T47D (cell line): ENCODE measurements around the gene ETFBKMT.

Experiments
- DNase-seq, 2 experiments: peaks; one replicate each; pipeline versions ENCODE4 v3.0.0 to v3.0.0-alpha.2; 2011 to 2012; ENCODE audit warnings: low read depth in 1 of 2, low spot score in 1 of 2
- JUND ChIP-seq: IDR thresholded peaks from 2 replicates; pipeline ENCODE4 v1.6.1; 2012; ENCODE audit warnings: low read depth
- in situ Hi-C: cut with HindIII; loops from 2 replicates; pipeline ENCODE4 v1.10.0; 2016; ENCODE audit warnings: low sequenced_read_pairs, low pct_unique_long_range_greater_than_20kb

The ETFBKMT gene, protein sequence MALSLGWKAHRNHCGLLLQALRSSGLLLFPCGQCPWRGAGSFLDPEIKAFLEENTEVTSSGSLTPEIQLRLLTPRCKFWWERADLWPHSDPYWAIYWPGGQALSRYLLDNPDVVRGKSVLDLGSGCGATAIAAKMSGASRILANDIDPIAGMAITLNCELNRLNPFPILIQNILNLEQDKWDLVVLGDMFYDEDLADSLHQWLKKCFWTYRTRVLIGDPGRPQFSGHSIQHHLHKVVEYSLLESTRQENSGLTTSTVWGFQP

DNA sequence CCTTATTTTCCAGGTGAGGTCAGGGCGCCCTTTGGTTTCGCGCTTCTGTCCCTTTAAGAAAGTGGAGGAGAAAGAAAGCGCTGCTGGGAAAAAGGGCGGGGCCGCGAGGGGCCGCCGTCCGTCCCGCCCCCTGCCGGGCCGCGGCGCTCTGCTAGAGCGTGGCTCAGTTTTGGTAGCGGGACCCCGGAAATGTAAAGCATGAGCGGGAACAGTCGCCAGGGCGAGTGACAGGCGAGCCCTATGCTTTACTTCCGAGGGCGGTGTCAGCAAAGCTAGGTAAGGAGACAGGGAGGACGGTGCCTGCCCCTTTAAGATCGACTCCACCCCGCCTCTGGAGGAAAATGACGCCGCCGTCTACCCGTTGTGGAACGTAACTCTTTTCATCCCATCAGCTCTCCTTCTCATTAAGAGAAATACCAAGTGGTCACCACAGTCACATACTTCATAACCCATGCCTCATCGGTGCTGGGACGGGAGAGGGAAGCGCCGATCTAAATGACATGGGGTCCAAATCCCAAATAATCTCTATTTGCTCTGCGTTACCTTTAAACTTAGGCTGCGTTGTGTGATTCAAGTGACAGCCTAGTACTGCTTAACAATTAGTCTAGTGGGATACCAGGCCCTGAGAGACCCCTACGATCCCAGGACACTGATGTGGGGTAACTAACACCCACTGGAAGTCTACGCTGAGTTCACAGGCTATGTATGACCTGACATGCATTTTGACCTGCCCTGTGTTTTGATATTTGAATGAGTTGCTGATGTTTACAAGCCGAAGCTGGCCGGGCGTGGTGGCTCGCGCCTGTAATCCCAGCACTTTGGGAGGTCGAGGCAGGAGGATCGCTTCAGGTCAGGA, at the start of gene ETFBKMT:
TSS of gene ETFBKMT (plus strand) at position 602 of the 856 bp plus-strand sequence. CDS start 2,266 bp downstream, outside the sequence.
- no peak for TF ChIP-seq JUND
- in situ Hi-C loops, result no loop called here
- peak; percentile 67 to 98 for DNase-seq

DNA sequence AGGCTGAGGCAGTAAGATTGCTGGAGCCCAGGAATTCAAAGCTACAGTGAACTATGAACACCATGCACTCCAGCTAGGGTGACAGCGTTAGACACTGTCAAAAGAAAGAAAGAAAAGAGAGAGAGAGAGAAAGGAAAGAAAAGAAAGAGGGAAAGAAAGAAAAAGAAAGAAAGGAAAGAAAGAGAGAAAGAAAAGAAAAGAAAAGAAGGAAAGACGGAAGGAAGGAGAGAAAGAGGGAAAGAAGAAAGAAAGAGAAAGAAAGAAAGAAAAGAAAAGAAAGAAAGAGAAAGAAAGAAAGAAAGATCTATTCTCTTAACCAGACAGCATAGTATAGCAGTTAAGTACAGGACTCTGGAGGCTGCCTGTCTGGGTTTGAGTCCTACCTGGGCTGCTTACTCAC, 46.7 kb upstream of the ETFBKMT start:
- in situ Hi-C loops, result no loop called here

DNA sequence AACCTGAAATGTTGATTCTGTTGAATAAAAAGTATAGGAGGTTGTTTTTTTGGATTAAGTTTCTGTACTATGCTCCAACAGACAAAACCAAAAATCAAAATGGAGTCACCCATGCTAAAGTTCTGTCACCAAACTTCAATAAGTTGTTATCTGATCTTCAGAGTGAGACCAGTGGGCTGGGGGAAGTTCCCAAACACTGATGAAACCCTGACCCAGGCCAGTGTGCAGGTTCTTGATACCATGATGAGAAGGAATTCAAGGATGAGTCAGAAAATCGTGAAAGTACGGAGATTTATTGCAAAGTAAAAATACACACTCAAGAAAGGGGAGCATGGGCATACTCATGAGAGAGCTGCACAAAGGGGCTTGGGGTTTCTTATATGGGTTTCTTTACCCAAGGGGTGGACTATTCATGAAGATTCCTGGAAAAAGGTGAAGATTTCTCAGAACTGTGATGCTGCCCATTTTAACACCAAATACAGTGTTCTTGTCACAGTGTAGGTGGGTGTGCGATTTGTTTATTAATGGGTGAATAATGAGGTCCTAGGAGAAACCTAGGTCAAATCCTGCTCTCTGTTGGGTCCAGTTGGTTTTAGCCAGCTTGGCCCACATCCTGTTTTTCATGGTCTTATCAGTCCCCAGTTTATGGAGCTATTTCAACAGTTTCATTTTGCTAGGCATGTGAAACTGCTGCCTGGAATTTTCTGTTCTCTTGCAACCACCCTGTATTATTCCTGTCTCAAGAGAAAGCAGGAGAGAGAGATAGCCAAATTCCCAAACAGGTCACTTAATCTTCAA, 41.1 kb upstream of the ETFBKMT start:
- no peak for DNase-seq
- TF ChIP-seq JUND, result no peak
- in situ Hi-C loops, result no loop called here

More for the DNA sequence above, 46.7 kb upstream of the ETFBKMT start:
- TF ChIP-seq JUND, result no peak
- DNase-seq, result no peak

DNA sequence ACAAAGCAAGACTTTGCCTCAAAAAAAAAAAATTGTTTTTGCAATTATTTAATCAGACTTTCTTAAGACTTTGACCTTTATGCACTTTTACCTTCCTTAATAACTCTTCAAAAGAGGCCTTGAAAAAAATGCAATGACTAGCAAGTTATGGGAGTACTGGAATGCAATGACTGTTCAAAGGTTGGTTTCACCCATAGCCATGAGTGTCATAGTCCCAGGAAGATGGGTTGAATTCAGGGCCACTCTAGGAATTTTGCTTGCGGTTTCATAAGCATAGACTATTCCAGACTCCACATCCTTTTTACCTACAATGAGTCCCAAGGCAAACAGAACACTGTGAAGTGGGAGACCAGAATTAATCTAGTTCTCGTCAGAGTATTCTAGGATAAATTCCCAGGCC, 39.2 kb upstream of the ETFBKMT start:
- DNase-seq, result no peak
- TF ChIP-seq JUND, result no peak
- in situ Hi-C loops, result no loop called here

DNA sequence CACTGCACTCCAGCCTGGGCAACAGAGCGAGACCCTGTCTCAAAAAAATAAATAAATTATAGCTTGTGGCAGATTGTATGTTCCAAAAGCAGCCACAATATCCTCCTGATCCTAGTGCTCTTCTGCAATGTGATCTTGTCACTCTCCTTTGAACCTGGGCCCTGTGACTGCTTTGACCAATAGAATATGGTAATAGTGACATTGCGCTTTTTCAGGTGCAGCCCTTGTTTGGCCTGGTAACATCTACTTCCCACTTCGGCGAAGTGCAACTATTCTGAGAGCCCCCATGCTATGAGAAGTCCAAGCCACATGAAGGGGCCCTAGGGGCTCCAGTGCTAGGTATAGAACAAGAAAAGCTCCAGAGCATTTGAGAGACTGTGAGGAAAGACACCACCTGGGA, 37.5 kb upstream of the ETFBKMT start:
- in situ Hi-C loops, result no loop called here
- TF ChIP-seq JUND, result no peak
- DNase-seq, result no peak

DNA sequence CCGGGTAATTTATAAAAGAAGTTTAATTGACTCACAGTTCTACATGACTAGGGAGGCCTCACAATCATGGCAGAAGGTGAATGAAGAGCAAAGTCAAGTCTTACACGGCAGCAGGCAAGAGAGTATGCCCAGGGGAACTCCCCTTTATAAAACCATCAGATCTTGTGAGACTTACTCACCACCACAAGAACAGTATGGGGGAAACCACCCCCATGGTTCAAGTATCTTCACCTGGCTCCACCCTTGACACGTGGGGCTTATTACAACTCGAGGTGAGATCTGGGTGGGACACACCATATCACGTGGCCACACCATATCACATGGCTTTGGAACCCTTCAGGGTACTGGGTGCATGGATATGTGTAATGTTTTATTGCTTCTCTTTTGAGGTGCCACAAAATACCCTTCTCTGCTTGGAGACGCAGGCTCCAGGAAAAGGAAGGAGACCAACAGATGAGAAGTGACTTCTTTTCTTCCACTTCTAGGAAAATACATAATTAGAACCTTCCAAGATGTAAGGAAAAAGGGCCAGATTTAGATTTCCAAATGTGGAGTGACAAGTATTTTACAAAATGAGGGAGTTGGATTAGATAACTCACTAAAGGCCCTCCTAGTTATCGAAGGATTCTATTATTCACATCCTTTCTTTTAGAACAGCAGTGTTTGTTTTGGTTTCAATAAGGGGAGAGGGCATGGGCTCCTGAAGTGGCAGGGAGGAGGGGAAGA, 33.1 kb upstream of the ETFBKMT start:
- no peak for DNase-seq
- in situ Hi-C loops, result no loop called here
- TF ChIP-seq JUND, result no peak

DNA sequence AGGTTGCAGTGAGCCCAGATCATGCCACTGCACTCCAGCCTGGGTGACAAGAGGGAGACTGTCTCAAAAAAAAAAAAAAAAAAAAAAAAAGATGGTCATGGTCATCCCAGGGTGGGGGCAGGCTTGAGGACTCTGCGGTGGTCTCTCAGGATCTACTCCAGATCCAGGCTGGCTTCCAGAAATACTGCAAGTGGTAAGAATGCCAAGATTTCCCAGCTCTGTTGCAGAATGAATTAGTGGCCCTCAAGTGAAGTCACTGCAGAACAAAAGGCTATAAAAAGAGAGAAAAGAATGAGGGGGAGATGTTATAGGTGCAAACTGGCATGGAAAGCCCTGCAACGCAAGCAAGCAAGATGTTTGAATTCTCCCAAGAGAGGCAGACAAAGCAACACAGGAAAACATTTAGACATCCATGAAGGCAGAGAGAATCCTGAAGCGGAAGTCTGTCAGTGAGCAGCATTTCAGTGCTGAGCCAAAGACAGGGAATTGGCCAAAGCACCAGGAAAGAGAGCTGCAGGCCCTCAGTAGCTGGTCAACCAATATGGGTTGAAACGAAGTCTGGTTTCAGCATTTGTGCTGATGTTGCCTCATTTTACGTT, 31.9 kb upstream of the ETFBKMT start:
- TF ChIP-seq JUND, result no peak

DNA sequence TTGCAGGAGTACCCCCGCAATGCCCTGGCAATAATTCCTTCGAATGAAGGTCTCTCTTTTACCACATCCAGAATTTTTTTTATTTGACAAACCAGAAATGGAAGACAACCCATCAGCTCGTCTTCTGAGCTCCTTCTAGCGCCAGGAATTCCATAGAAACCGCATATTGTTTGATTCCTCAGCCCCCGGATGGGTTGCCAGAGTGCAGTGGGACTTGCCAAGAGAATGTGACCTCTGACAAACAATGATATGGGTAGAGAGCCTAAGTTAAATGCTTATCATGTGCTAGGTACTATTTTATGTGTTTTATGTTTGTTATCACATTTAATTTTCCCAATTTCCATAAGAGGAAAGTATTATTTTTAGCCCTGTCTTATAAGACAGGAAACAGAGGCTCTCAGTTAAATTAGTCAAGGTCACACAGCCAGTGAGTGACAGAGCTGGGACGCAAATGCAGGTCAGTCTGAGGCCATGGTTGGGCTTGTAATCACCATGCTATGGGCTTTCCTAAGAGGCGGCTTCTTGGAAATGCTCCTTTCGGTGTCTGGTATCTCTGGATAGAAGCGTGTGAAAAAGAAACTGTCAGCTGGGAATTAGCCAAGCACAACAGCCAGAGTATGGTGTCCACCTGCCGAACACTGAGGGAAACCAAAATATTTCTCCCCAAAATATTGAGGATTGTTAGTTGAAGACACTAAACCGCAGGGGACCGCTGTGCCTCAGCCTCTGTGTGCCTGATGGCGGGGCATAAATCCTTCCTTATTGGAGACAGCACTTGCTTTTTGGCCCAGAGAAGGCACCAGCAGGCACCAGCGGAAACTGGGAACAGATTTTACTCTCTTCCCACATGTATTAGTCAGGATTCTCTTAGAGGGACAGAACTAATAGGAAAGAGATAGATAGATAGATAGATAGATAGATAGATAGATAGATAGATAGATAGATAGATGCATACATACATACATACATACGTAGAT, 29.4 kb upstream of the ETFBKMT start:
- no peak for TF ChIP-seq JUND
- in situ Hi-C loops, result no loop called here
- no peak for DNase-seq

More for the DNA sequence above, 31.9 kb upstream of the ETFBKMT start:
- in situ Hi-C loops, result no loop called here
- DNase-seq, result no peak

DNA sequence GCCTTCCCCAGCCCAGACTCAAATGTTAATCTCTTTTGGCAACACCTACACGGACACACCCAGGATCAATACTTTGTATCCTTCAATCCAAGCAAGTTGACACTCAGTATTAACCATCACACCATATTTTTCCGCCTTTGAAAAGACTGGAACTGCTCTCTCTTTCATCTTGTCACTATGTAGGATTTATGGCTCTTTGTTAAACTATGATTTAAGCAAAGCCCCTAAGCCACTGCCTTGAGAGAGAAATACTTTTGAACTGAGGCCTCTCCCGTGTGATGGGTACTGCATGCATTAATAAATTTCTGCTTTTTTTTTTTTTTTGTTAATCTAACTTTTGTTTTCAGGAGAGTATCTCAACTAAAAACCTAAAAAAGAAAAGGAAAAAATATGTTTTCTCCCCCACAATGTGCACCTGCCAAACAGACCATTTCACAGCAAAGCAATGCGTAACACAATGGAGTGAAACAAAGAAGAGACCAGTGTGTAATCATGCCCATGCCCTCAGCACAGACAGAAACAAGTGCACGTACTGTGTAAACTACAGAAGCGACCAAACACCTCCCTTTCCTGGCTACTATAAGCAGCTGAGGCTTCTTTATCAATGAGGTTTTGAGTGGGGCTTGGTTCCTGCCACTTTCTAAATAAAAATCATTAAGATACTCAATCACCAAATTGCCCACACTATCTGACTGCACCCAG, 28.3 kb upstream of the ETFBKMT start:
- DNase-seq, result no peak
- in situ Hi-C loops, result no loop called here
- TF ChIP-seq JUND, result no peak

DNA sequence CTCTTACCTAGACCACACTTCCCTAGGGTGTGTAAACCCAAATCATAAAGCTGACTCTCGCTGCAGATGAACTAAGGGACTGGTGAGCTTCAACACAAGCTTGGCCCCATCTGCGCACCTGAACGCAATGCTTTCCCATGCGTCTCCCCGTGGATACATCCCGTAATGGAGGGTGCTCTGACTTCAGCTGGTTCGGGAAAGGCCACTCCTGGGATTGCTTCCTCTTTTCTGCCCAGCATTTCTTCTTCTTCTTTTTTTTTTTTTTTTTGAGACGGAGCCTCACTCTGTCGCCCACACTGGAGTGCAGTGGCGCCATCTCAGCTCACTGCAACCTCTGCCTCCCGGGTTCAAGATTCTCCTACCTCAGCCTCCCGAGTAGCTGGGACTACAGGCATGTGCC, 27.7 kb upstream of the ETFBKMT start:
- in situ Hi-C loops, result no loop called here
- DNase-seq, result no peak
- TF ChIP-seq JUND, result no peak
